Stimulated activated naive CD4-positive, alpha-beta T cell treated with Interleukin-2 at 50 U/mL for 16 hours (primary cell): ENCODE results near the gene TYMP.

Source experiments
- DNase-seq: peaks from one replicate; lab custom pipeline; 2025; lab: John Stamatoyannopoulos, UW

The TYMP gene

GRCh38 chr22:50562523-50563412, 33.0 kb upstream of the TYMP start, which contains the start of gene SYCE3:
TSS of gene SYCE3 (minus strand) at chr22:50562919. CDS start at chr22:50556405, 6,514 bp downstream.
- DNase-seq: peak; percentile 94

GRCh38 chr22:50561401-50562358, 31.9 kb upstream of the TYMP start:
- DNase-seq: no peak

- no peak for DNase-seq
Measured at GRCh38 chr22:50560034-50560433, 30.2 kb upstream of the TYMP start.

- DNase-seq: no peak
Measured at GRCh38 chr22:50556703-50557102, 26.9 kb upstream of the TYMP start.

- DNase-seq: no peak
Measured at GRCh38 chr22:50553310-50553709, 23.5 kb upstream of the TYMP start.

- no peak for DNase-seq
Measured at GRCh38 chr22:50551160-50551752, 21.4 kb upstream of the TYMP start.

GRCh38 chr22:50550395-50550794, 20.6 kb upstream of the TYMP start:
- no peak for DNase-seq

GRCh38 chr22:50548921-50549790, 19.3 kb upstream of the TYMP start:
- DNase-seq: no peak

GRCh38 chr22:50548040-50548920, 18.5 kb upstream of the TYMP start:
- peak; percentile 50 for DNase-seq

GRCh38 chr22:50547263-50547985, 17.6 kb upstream of the TYMP start:
- DNase-seq: no peak

- DNase-seq: no peak
Measured at GRCh38 chr22:50546326-50547262, 16.8 kb upstream of the TYMP start.

- DNase-seq: peak; percentile 21
Measured at GRCh38 chr22:50545522-50546325, 15.9 kb upstream of the TYMP start, which contains the start of gene KLHDC7B. TSS of gene KLHDC7B (plus strand) at chr22:50545899. CDS start at chr22:50546244, 345 bp downstream.

- no peak for DNase-seq
Measured at GRCh38 chr22:50544746-50545253, 15.0 kb upstream of the TYMP start.

- peak; percentile 77 for DNase-seq
Measured at GRCh38 chr22:50544078-50544745, 14.4 kb upstream of the TYMP start.

- peak; percentile 16 for DNase-seq
Measured at GRCh38 chr22:50542416-50542927, 12.7 kb upstream of the TYMP start.

GRCh38 chr22:50541667-50542026, 11.8 kb upstream of the TYMP start:
- peak; percentile 16 for DNase-seq
